Small intestine (tissue), 7 donors: ENCODE results near the gene SNRPA1. TPM values are rescaled to one million over a fixed set of nuclear protein-coding genes. Genes with fewer than 3 reads are reported as not detected.

ENCODE experiments used
- DNase-seq, 2 donors: peaks; one replicate each; pipeline versions ENCODE4 v3.0.0 to v3.0.0-alpha.2; 2013
- FAIRE-seq: peaks from 2 replicates; lab custom pipeline; 2012; peaks lifted over from hg19 to GRCh38; lab: Jason Lieb, UNC
- H3K27ac ChIP-seq, 3 donors: one replicate each; pipeline ENCODE4 v1.5.1; 2013; ENCODE audit warnings: low read length in 2 of 3, mild to moderate bottlenecking in 2 of 3, control low read depth in 1 of 3, inconsistent platforms in 1 of 3, low read depth in 1 of 3, moderate library complexity in 1 of 3
- H3K27me3 ChIP-seq, 3 donors: one replicate each; pipeline ENCODE4 v1.6.1; 2013; ENCODE audit warnings: low read length in 3 of 3, inconsistent platforms in 1 of 3; ENCODE audit not compliant: control insufficient read depth in 3 of 3, insufficient read depth in 3 of 3
- H3K36me3 ChIP-seq, 3 donors: one replicate each; pipeline ENCODE4 v1.6.1; 2013; ENCODE audit warnings: low read length in 3 of 3, inconsistent platforms in 1 of 3, low read depth in 1 of 3, mild to moderate bottlenecking in 1 of 3, moderate library complexity in 1 of 3; ENCODE audit not compliant: control insufficient read depth in 3 of 3, insufficient read depth in 2 of 3
- H3K4me1 ChIP-seq, 3 donors: one replicate each; pipeline ENCODE4 v1.6.1; 2013; ENCODE audit warnings: low read length in 2 of 3, inconsistent platforms in 1 of 3, low read depth in 1 of 3, mild to moderate bottlenecking in 1 of 3, moderate library complexity in 1 of 3; ENCODE audit not compliant: control insufficient read depth in 3 of 3, insufficient read depth in 2 of 3
- H3K4me3 ChIP-seq, 3 donors: one replicate each; pipeline ENCODE4 v1.5.1; 2013; ENCODE audit warnings: low read length in 3 of 3, control low read depth in 1 of 3, inconsistent platforms in 1 of 3, low read depth in 1 of 3, mild to moderate bottlenecking in 1 of 3, moderate library complexity in 1 of 3
- H3K9me3 ChIP-seq, 2 donors: one replicate each; pipeline ENCODE4 v1.6.1; 2013; ENCODE audit warnings: low read depth in 1 of 2, low read length in 1 of 2; ENCODE audit not compliant: control insufficient read depth in 2 of 2, insufficient read depth in 1 of 2
- WGBS, 3 donors: extraction: QIAGEN DNeasy Blood & Tissue Kit; methylation state at CpG; one replicate each; pipeline ENCODE4 v1.1.7; 2013; 5-methylcytosine and 5-hydroxymethylcytosine counted together
- polyA plus RNA-seq, 4 donors: library from polyadenylated mRNA; stranded (reverse) in 3 of 4; unstranded in 1 of 4; fragments of 200-250 nt in 3 of 4; fragments of 120-200 nt in 1 of 4; gene quantifications; one replicate each; pipeline versions ENCODE4 v1.2.1 to v1.2.3, GENCODE V29; 2013
- donor health status: healthy with polysubstance abuse.
- donor health status: control.
- donor health status: control.
- donor health status: Bipolar disorder and iron deficiency.
- donor health status: healthy.

SNRPA1 gene
- polyA plus RNA-seq, 4 donors: 62.3 to 82.7 (median 73.2) TPM

- no peak overlapping the region for H3K4me3 ChIP-seq
- WGBS, 3 donors: 78 to 85% (median 84%) methylated on average over 20 of the region's 20 CpGs
- DNase-seq: no peak
Measured at GRCh38 chr15:101308604-101309435, 13.8 kb upstream of the SNRPA1 start.

GRCh38 chr15:101307897-101308603, 13.0 kb upstream of the SNRPA1 start:
- FAIRE-seq (no peak), DNase-seq (no peak)
- Histone ChIP-seq H3K36me3 (peaks cover 0 to 22% (median 0%) of the 10 kb centered on the region in 3 donors), H3K27ac (no peak overlapping the region), H3K9me3 (no peaks in the 10 kb centered on the region), H3K4me3 (no peak overlapping the region), H3K27me3 (no peaks in the 10 kb centered on the region), H3K4me1 (no peaks in the 10 kb centered on the region)
- 82 to 87% (median 84%) methylated on average over 16 of the region's 16 CpGs for WGBS, 3 donors

More at GRCh38 chr15:101308604-101309435, 13.8 kb upstream of the SNRPA1 start:
- Histone ChIP-seq H3K27ac (no peak overlapping the region), H3K27me3 (no peaks in the 10 kb centered on the region), H3K4me1 (no peaks in the 10 kb centered on the region), H3K9me3 (no peaks in the 10 kb centered on the region), H3K36me3 (peaks cover 0 to 27% (median 0%) of the 10 kb centered on the region in 3 donors)
- FAIRE-seq: no peak

GRCh38 chr15:101307048-101307896, 12.2 kb upstream of the SNRPA1 start:
- peaks cover 0 to 21% (median 0%) of the 10 kb centered on the region in 3 donors for H3K36me3 ChIP-seq
- no peaks in the 10 kb centered on the region for H3K4me1 ChIP-seq
- 78 to 81% (median 80%) methylated on average over 24 of the region's 24 CpGs for WGBS, 3 donors
- no peaks in the 10 kb centered on the region for H3K27me3 ChIP-seq
- H3K4me3 ChIP-seq: no peak overlapping the region
- no peak overlapping the region for H3K27ac ChIP-seq
- FAIRE-seq: no peak
- H3K9me3 ChIP-seq: no peaks in the 10 kb centered on the region
- DNase-seq: no peak

GRCh38 chr15:101306341-101307047, 11.4 kb upstream of the SNRPA1 start:
- FAIRE-seq (no peak), DNase-seq (no peak)
- H3K4me3 ChIP-seq: no peak overlapping the region
- H3K27me3 ChIP-seq: no peaks in the 10 kb centered on the region
- WGBS, 3 donors: 78 to 86% (median 83%) methylated on average over 10 of the region's 10 CpGs
- no peaks in the 10 kb centered on the region for H3K9me3 ChIP-seq
- peaks cover 0 to 23% (median 0%) of the 10 kb centered on the region in 3 donors for H3K36me3 ChIP-seq
- H3K27ac ChIP-seq: no peak overlapping the region
- H3K4me1 ChIP-seq: no peaks in the 10 kb centered on the region

GRCh38 chr15:101305820-101306255, 10.8 kb upstream of the SNRPA1 start:
- Histone ChIP-seq H3K9me3 (no peaks in the 10 kb centered on the region), H3K36me3 (peaks cover 0 to 23% (median 0%) of the 10 kb centered on the region in 3 donors), H3K27me3 (no peaks in the 10 kb centered on the region), H3K27ac (no peak overlapping the region), H3K4me1 (no peaks in the 10 kb centered on the region), H3K4me3 (no peak overlapping the region)
- DNase-seq (no peak), FAIRE-seq (no peak)
- 85 to 93% (median 87%) methylated on average over 8 of the region's 8 CpGs for WGBS, 3 donors

GRCh38 chr15:101303408-101303807, 8.4 kb upstream of the SNRPA1 start:
- Histone ChIP-seq H3K27me3 (no peaks in the 10 kb centered on the region), H3K4me1 (no peaks in the 10 kb centered on the region), H3K36me3 (peaks cover 0 to 10% (median 0%) of the 10 kb centered on the region in 3 donors), H3K4me3 (no peak overlapping the region), H3K27ac (no peak overlapping the region), H3K9me3 (no peaks in the 10 kb centered on the region)
- DNase-seq: no peak
- 67 to 80% (median 77%) methylated on average over 4 of the region's 4 CpGs for WGBS, 3 donors
- no peak for FAIRE-seq

- WGBS, 3 donors: 84 to 89% (median 87%) methylated on average over 9 of the region's 9 CpGs
- DNase-seq: no peak
- no peak overlapping the region for H3K4me3 ChIP-seq
- peak overlapping the region in 1 of 3 donors; percentile 88 for H3K27ac ChIP-seq
- no peak for FAIRE-seq
- no peaks in the 10 kb centered on the region for H3K27me3 ChIP-seq
- H3K4me1 ChIP-seq: peaks cover 0 to 9% (median 6%) of the 10 kb centered on the region in 3 donors
- H3K36me3 ChIP-seq: no peaks in the 10 kb centered on the region
- H3K9me3 ChIP-seq: no peaks in the 10 kb centered on the region
Measured at GRCh38 chr15:101296418-101297405, 1.7 kb upstream of the SNRPA1 start.
